HG02610 (cell line): ENCODE data around the gene ANKDD1A.

ENCODE experiments used
- ATAC-seq: cut with Tn5 transposase; IDR thresholded peaks from one replicate; pipeline ENCODE4 v1.9.1; 2021; ENCODE audit warnings: mild to moderate bottlenecking, moderate library complexity; ENCODE audit not compliant: unreplicated experiment

The ANKDD1A gene

GRCh38 chr15:64895285-64896065 lies 16.2 kb upstream of the ANKDD1A start:
- peak; percentile 23 for ATAC-seq

GRCh38 chr15:64896371-64897069 lies 15.2 kb upstream of the ANKDD1A start:
- no peak for ATAC-seq

GRCh38 chr15:64897345-64897985 lies 14.2 kb upstream of the ANKDD1A start:
- ATAC-seq: no peak

GRCh38 chr15:64898406-64898805 lies 13.3 kb upstream of the ANKDD1A start:
- no peak for ATAC-seq

- no peak for ATAC-seq
Measured at GRCh38 chr15:64901141-64901540, 10.6 kb upstream of the ANKDD1A start.

GRCh38 chr15:64901914-64902313 lies 9.8 kb upstream of the ANKDD1A start:
- ATAC-seq: no peak

GRCh38 chr15:64902863-64903262 lies 8.8 kb upstream of the ANKDD1A start:
- ATAC-seq: no peak

- ATAC-seq: no peak
Measured at GRCh38 chr15:64903326-64903950, 8.3 kb upstream of the ANKDD1A start.

- ATAC-seq: no peak
Measured at GRCh38 chr15:64904189-64904588, 7.5 kb upstream of the ANKDD1A start.

GRCh38 chr15:64905119-64905831 lies 6.4 kb upstream of the ANKDD1A start:
- ATAC-seq: peak; percentile 74

- ATAC-seq: no peak
Measured at GRCh38 chr15:64905941-64906340, 5.8 kb upstream of the ANKDD1A start.

- ATAC-seq: no peak
Measured at GRCh38 chr15:64906402-64906801, 5.3 kb upstream of the ANKDD1A start.

GRCh38 chr15:64907991-64908390 lies 3.7 kb upstream of the ANKDD1A start:
- ATAC-seq: no peak

GRCh38 chr15:64909546-64909945 lies 2.2 kb upstream of the ANKDD1A start:
- ATAC-seq: no peak

GRCh38 chr15:64912379-64913325 lies 950 bp downstream of the ANKDD1A start:
- ATAC-seq: no peak

GRCh38 chr15:64915518-64916227 lies 4.0 kb downstream of the ANKDD1A start:
- no peak for ATAC-seq

GRCh38 chr15:64916365-64916764 lies 4.7 kb downstream of the ANKDD1A start:
- ATAC-seq: no peak

GRCh38 chr15:64917211-64917610 lies 5.5 kb downstream of the ANKDD1A start:
- ATAC-seq: no peak

- ATAC-seq: no peak
Measured at GRCh38 chr15:64919721-64920120, 8.0 kb downstream of the ANKDD1A start.
